Neuronal stem cell (in vitro differentiated cells): ENCODE measurements around the gene CHIC1. TPM values are rescaled to one million over a fixed set of nuclear protein-coding genes. Genes with fewer than 3 reads are reported as not detected.
"Not testable (repeated sequence)": the region's sequence is repeated elsewhere in the genome, so short reads cannot be mapped to it uniquely, and the experiment has no call there.

Experiments used
- DNase-seq: peaks from one replicate; pipeline ENCODE4 v3.0.0-alpha.2; 2013; ENCODE audit warnings: low spot score
- H2AFZ ChIP-seq: one replicate; pipeline ENCODE4 v1.6.1; 2013; ENCODE audit warnings: mild to moderate bottlenecking, low read length, inconsistent platforms
- H2AK5ac ChIP-seq: 2 replicates; pipeline ENCODE4 v1.6.1; 2013; ENCODE audit warnings: low read depth, mild to moderate bottlenecking, inconsistent platforms, low read length, moderate library complexity, mixed read lengths
- H2BK120ac ChIP-seq: 2 replicates; pipeline ENCODE4 v1.6.1; 2013; ENCODE audit warnings: low read depth, mild to moderate bottlenecking, inconsistent platforms, low read length, moderate library complexity, mixed read lengths
- H2BK12ac ChIP-seq: one replicate; pipeline ENCODE4 v1.6.1; 2013; ENCODE audit warnings: low read length, inconsistent platforms
- H2BK15ac ChIP-seq: 2 replicates; pipeline ENCODE4 v1.6.1; 2013; ENCODE audit warnings: mild to moderate bottlenecking, low read length, inconsistent platforms, mixed read lengths
- H2BK5ac ChIP-seq: one replicate; pipeline ENCODE4 v1.6.1; 2013; ENCODE audit warnings: inconsistent platforms, mild to moderate bottlenecking, low read length, moderate library complexity
- H3K14ac ChIP-seq: one replicate; pipeline ENCODE4 v1.6.1; 2013; ENCODE audit warnings: low read length, inconsistent platforms
- H3K18ac ChIP-seq: 2 replicates; pipeline ENCODE4 v1.6.1; 2013; ENCODE audit warnings: low read length, inconsistent platforms
- H3K23ac ChIP-seq: 2 replicates; pipeline ENCODE4 v1.6.1; 2013; ENCODE audit warnings: low read depth, mild to moderate bottlenecking, mixed read lengths, low read length, inconsistent platforms; ENCODE audit not compliant: poor library complexity
- H3K27ac ChIP-seq: replicated peaks from 3 replicates; pipeline ENCODE4 v1.5.1; 2013; ENCODE audit warnings: low read length, inconsistent platforms
- H3K27me3 ChIP-seq, 3 experiments: 2 replicates each; pipeline ENCODE4 v1.6.1; 2013; ENCODE audit warnings: low read length in 3 of 3, mild to moderate bottlenecking in 2 of 3, inconsistent platforms in 1 of 3, low read depth in 1 of 3, mixed read lengths in 1 of 3, moderate library complexity in 1 of 3; ENCODE audit not compliant: control insufficient read depth in 3 of 3, insufficient read depth in 3 of 3
- H3K36me3 ChIP-seq, 2 donors: replicated peaks in 1 of 2; 2 replicates each; pipeline ENCODE4 v1.6.1; 2013; ENCODE audit warnings: low read length in 2 of 2; ENCODE audit not compliant: control insufficient read depth in 2 of 2, insufficient read depth in 2 of 2
- H3K4ac ChIP-seq: 2 replicates; pipeline ENCODE4 v1.6.1; 2013; ENCODE audit warnings: inconsistent platforms, mild to moderate bottlenecking, low read length, moderate library complexity
- H3K4me1 ChIP-seq, 2 donors: 1 replicate in 1 of 2; 2 replicates in 1 of 2; pipeline ENCODE4 v1.6.1; 2013; ENCODE audit warnings: low read length in 2 of 2, low read depth in 1 of 2; ENCODE audit not compliant: control insufficient read depth in 2 of 2, insufficient read depth in 1 of 2
- H3K4me2 ChIP-seq: one replicate; pipeline ENCODE4 v1.6.1; 2013; ENCODE audit warnings: mild to moderate bottlenecking, low read length, inconsistent platforms; ENCODE audit not compliant: insufficient read depth, poor library complexity, severe bottlenecking
- H3K4me3 ChIP-seq, 2 donors: 2 replicates each; pipeline ENCODE4 v1.5.1; 2013; ENCODE audit warnings: low read length in 2 of 2, mild to moderate bottlenecking in 2 of 2, inconsistent platforms in 1 of 2, moderate library complexity in 1 of 2
- H3K79me1 ChIP-seq: one replicate; pipeline ENCODE4 v1.6.1; 2013; ENCODE audit warnings: low read depth, mild to moderate bottlenecking, inconsistent platforms, low read length, moderate library complexity
- H3K9ac ChIP-seq: one replicate; pipeline ENCODE4 v1.6.1; 2013; ENCODE audit warnings: mild to moderate bottlenecking, low read depth, low read length, inconsistent platforms; ENCODE audit not compliant: poor library complexity
- H3K9me3 ChIP-seq, 2 donors: replicated peaks in 1 of 2; 2 replicates each; pipeline versions ENCODE3 to v1.6.1; 2013; ENCODE audit warnings: low read length in 2 of 2, mild to moderate bottlenecking in 2 of 2, inconsistent platforms in 1 of 2, low read depth in 1 of 2, mixed read lengths in 1 of 2, moderate library complexity in 1 of 2; ENCODE audit not compliant: control insufficient read depth in 2 of 2, insufficient read depth in 1 of 2
- H4K8ac ChIP-seq: one replicate; pipeline ENCODE4 v1.6.1; 2013; ENCODE audit warnings: low read depth, mild to moderate bottlenecking, inconsistent platforms, low read length, moderate library complexity
- H4K91ac ChIP-seq: one replicate; pipeline ENCODE4 v1.6.1; 2013; ENCODE audit warnings: low read length, low read depth, mild to moderate bottlenecking, inconsistent platforms; ENCODE audit not compliant: poor library complexity
- WGBS, 2 donors: extraction: QIAGEN DNeasy Blood & Tissue Kit; methylation state at CpG; one replicate each; pipeline ENCODE4 v1.1.7; 2013; ENCODE audit warnings: missing lambda C conversion rate in 2 of 2, mixed read lengths in 1 of 2; ENCODE audit not compliant: insufficient read length in 2 of 2, insufficient replicate concordance in 1 of 2; ENCODE audit errors: extremely low coverage in 2 of 2; 5-methylcytosine and 5-hydroxymethylcytosine counted together
- polyA plus RNA-seq, 2 experiments: library from polyadenylated mRNA; stranded (reverse); fragments of 200-250 nt; gene quantifications; one replicate each; pipeline ENCODE4 v1.2.3, GENCODE V29; 2013

The CHIC1 gene
- 4.1 TPM for polyA plus RNA-seq (2013, experiment 1 of 2)
- polyA plus RNA-seq (2013, experiment 2 of 2), result 4.3 TPM

GRCh38 chrX:73562984-73563737 is at the start of gene CHIC1:
Gene CHIC1 (plus strand): TSS chrX:73563197. CDS start chrX:73563285, 88 bp downstream.
- Histone ChIP-seq H2AFZ (peak within 1 kb of the TSS; percentile 91), H3K23ac (no peak within 1 kb of the TSS)

GRCh38 chrX:73522823-73523222 is 40.2 kb upstream of the CHIC1 start:
- H2BK12ac ChIP-seq, H2AFZ ChIP-seq, H3K4ac ChIP-seq, H3K79me1 ChIP-seq, H2BK15ac ChIP-seq, DNase-seq, H3K36me3 ChIP-seq, H3K9me3 ChIP-seq, H4K8ac ChIP-seq, H2AK5ac ChIP-seq, H3K18ac ChIP-seq, H3K27ac ChIP-seq, H2BK5ac ChIP-seq, H2BK120ac ChIP-seq, H3K4me1 ChIP-seq, H3K9ac ChIP-seq, H3K4me2 ChIP-seq, H4K91ac ChIP-seq, H3K4me3 ChIP-seq, H3K23ac ChIP-seq, H3K14ac ChIP-seq: not testable (repeated sequence)
- WGBS, 2 donors, result no CpG with 5 or more reads among the region's 2 CpGs
- peaks cover 0 to 19% (median 0%) of the 10 kb centered on the region in 3 experiments for H3K27me3 ChIP-seq

More at GRCh38 chrX:73562984-73563737, at the start of gene CHIC1:
- DNase-seq, result peak; percentile 66
- no peaks in the 10 kb centered on the region for H3K9me3 ChIP-seq
- no peak within 1 kb of the TSS for H2BK15ac ChIP-seq
- no peaks in the 10 kb centered on the region for H3K4me1 ChIP-seq
- H3K18ac ChIP-seq, result peak within 1 kb of the TSS; percentile 80
- WGBS, 2 donors, result no CpG with 5 or more reads among the region's 51 CpGs
- H3K27ac ChIP-seq, result peak within 1 kb of the TSS; percentile 31
- no peaks in the 10 kb centered on the region for H3K79me1 ChIP-seq
- peak within 1 kb of the TSS; percentile 86 for H3K9ac ChIP-seq
- no peak within 1 kb of the TSS for H2BK12ac ChIP-seq
- peak within 1 kb of the TSS; percentile 82 for H3K14ac ChIP-seq
- H2AK5ac ChIP-seq, result no peak within 1 kb of the TSS
- no peaks in the 10 kb centered on the region for H3K36me3 ChIP-seq
- peak within 1 kb of the TSS; percentile 82 for H4K8ac ChIP-seq
- peak within 1 kb of the TSS; percentile 49 for H3K4me2 ChIP-seq
- H4K91ac ChIP-seq, result no peak within 1 kb of the TSS
- no peak within 1 kb of the TSS for H2BK5ac ChIP-seq
- H3K27me3 ChIP-seq, result no peaks in the 10 kb centered on the region
- H3K4ac ChIP-seq, result no peak within 1 kb of the TSS
- H3K4me3 ChIP-seq, result peak within 1 kb of the TSS; percentile 70 to 91
- no peak within 1 kb of the TSS for H2BK120ac ChIP-seq

- Histone ChIP-seq H3K4me3 (no peak overlapping the region), H2BK12ac (no peak overlapping the region), H3K27me3 (peaks cover 0 to 19% (median 0%) of the 10 kb centered on the region in 3 experiments), H3K27ac (no peak overlapping the region), H3K36me3 (no peaks in the 10 kb centered on the region), H3K14ac (no peak overlapping the region), H3K18ac (no peak overlapping the region), H3K4ac (no peak overlapping the region), H4K91ac (no peak overlapping the region), H2BK5ac (no peak overlapping the region), H3K9ac (no peak overlapping the region), H2BK120ac (no peak overlapping the region), H3K4me2 (no peak overlapping the region), H2AFZ (no peak overlapping the region), H3K9me3 (peaks cover 0 to 5% of the 10 kb centered on the region in 2 donors), H3K79me1 (no peaks in the 10 kb centered on the region), H2BK15ac (no peak overlapping the region), H2AK5ac (no peak overlapping the region), H4K8ac (no peak overlapping the region), H3K23ac (no peak overlapping the region), H3K4me1 (peaks cover 0 to 2% of the 10 kb centered on the region in 2 donors)
- DNase-seq, result no peak
- WGBS, 2 donors, result no CpG with 5 or more reads among the region's 8 CpGs
Measured at GRCh38 chrX:73524906-73525305, 38.1 kb upstream of the CHIC1 start.

- H3K4ac ChIP-seq, result no peak overlapping the region
- no peak overlapping the region for H2BK15ac ChIP-seq
- H3K9ac ChIP-seq, result no peak overlapping the region
- WGBS, 2 donors, result no CpG with 5 or more reads among the region's 13 CpGs
- no peak overlapping the region for H3K4me2 ChIP-seq
- H2BK120ac ChIP-seq, result no peak overlapping the region
- H3K18ac ChIP-seq, result peak overlapping the region; percentile 57
- H3K23ac ChIP-seq, result no peak overlapping the region
- DNase-seq, result no peak
- no peak overlapping the region for H3K27ac ChIP-seq
- H3K36me3 ChIP-seq, result no peaks in the 10 kb centered on the region
- no peak overlapping the region for H2AK5ac ChIP-seq
- peak overlapping the region; percentile 53 for H2AFZ ChIP-seq
- H3K4me1 ChIP-seq, result peaks cover 0 to 2% of the 10 kb centered on the region in 2 donors
- H3K14ac ChIP-seq, result no peak overlapping the region
- no peak overlapping the region for H3K4me3 ChIP-seq
- no peak overlapping the region for H4K8ac ChIP-seq
- H4K91ac ChIP-seq, result no peak overlapping the region
- no peak overlapping the region for H2BK12ac ChIP-seq
- H3K27me3 ChIP-seq, result peaks cover 0 to 19% (median 0%) of the 10 kb centered on the region in 3 experiments
- no peaks in the 10 kb centered on the region for H3K79me1 ChIP-seq
- H3K9me3 ChIP-seq, result peaks cover 0 to 5% of the 10 kb centered on the region in 2 donors
- no peak overlapping the region for H2BK5ac ChIP-seq
Measured at GRCh38 chrX:73525928-73526690, 36.9 kb upstream of the CHIC1 start.
